PC-9 (cell line): Measurements from ENCODE around the gene VASP.

Experiments used
- CTCF ChIP-seq: fragments of 200-600 bp; sonication (generic); conservative IDR thresholded peaks from 2 replicates; pipeline ENCODE4 v1.6.1; 2017; ENCODE audit warnings: mixed run types, antibody characterized with exemption, mild to moderate bottlenecking, moderate library complexity
- EZH2 ChIP-seq: fragments of 200-600 bp; sonication (generic); IDR thresholded peaks from 2 replicates; pipeline ENCODE4 v1.8.0; 2017; ENCODE audit warnings: antibody characterized with exemption, low read depth

GRCh38 chr19:45527731-45528130 is 20.5 kb downstream of the VASP start:
- peak; percentile 45; the same call in 1 of the 2 replicates for TF ChIP-seq CTCF
- TF ChIP-seq EZH2, result no peak
